GM18526 (cell line): ENCODE results near the gene TCHP.

Source experiments
- POLR2A ChIP-seq: IDR thresholded peaks from 3 replicates; pipeline ENCODE4 v1.6.1; 2011; ENCODE audit not compliant: insufficient read length; ENCODE audit errors: extremely low read depth

The TCHP gene

GRCh38 chr12:109940339-109940923 lies 40.4 kb downstream of the TCHP start:
- TF ChIP-seq POLR2A, result no peak

- TF ChIP-seq POLR2A, result no peak
Measured at GRCh38 chr12:109943811-109944210, 43.7 kb downstream of the TCHP start.

- no peak for TF ChIP-seq POLR2A
Measured at GRCh38 chr12:109944561-109945359, 44.7 kb downstream of the TCHP start.

GRCh38 chr12:109946505-109946904 lies 46.4 kb downstream of the TCHP start:
- no peak for TF ChIP-seq POLR2A

- TF ChIP-seq POLR2A, result no peak
Measured at GRCh38 chr12:109946913-109947312, 46.8 kb downstream of the TCHP start.

- no peak for TF ChIP-seq POLR2A
Measured at GRCh38 chr12:109947521-109947920, 47.4 kb downstream of the TCHP start.

GRCh38 chr12:109948368-109948767 lies 48.3 kb downstream of the TCHP start:
- TF ChIP-seq POLR2A, result no peak

- no peak for TF ChIP-seq POLR2A
Measured at GRCh38 chr12:109949089-109949488, 49.0 kb downstream of the TCHP start.

GRCh38 chr12:109950625-109951024 lies 50.6 kb downstream of the TCHP start:
- no peak for TF ChIP-seq POLR2A

GRCh38 chr12:109951136-109951535 lies 51.1 kb downstream of the TCHP start:
- no peak for TF ChIP-seq POLR2A

- TF ChIP-seq POLR2A, result no peak
Measured at GRCh38 chr12:109951751-109952150, 51.7 kb downstream of the TCHP start.

- TF ChIP-seq POLR2A, result no peak
Measured at GRCh38 chr12:109952160-109952858, 52.2 kb downstream of the TCHP start.

GRCh38 chr12:109952873-109953272 lies 52.8 kb downstream of the TCHP start:
- no peak for TF ChIP-seq POLR2A

- no peak for TF ChIP-seq POLR2A
Measured at GRCh38 chr12:109953656-109954055, 53.6 kb downstream of the TCHP start.

GRCh38 chr12:109958374-109958773 lies 58.3 kb downstream of the TCHP start:
- no peak for TF ChIP-seq POLR2A
